Measurements from ENCODE around the gene MFN2. TPM values are rescaled to one million over a fixed set of nuclear protein-coding genes. Genes with fewer than 3 reads are reported as not detected.

Gene MFN2
- total and polyA plus RNA-seq, 2 of the 8 experiments (the other 6 are each of a cell fraction or from before 2014, with no cell fraction given), result 34.0 to 62.5 TPM

GRCh38 chr1:11961230-11961629, 19.0 kb upstream of the MFN2 start:
- Histone ChIP-seq H3K18ac (ENCODE audit: extremely low read depth, low read length) (no peak overlapping the region), H2BK120ac (replicated peaks; ENCODE audit: low read depth, low read length) (no peak overlapping the region), H2BK5ac (ENCODE audit: low read depth, low read length) (no peak overlapping the region), H3K9me3 (ENCODE audit: insufficient read depth in 2 of 2, low read depth in 1 of 2, low read length in 1 of 2) (no peaks in the 10 kb centered on the region), H3K79me1 (ENCODE audit: low read depth, low read length) (no peaks in the 10 kb centered on the region), H3K27me3 (replicated peaks in 1 of 4; ENCODE audit: control insufficient read depth in 3 of 4, extremely low read depth in 1 of 4, insufficient read depth in 3 of 4, low read length in 3 of 4) (no peaks in the 10 kb centered on the region), H3K27ac (ENCODE audit: low read depth, low read length) (no peak overlapping the region), H3K4me2 (ENCODE audit: insufficient read depth in 1 of 2, low read depth in 2 of 2, low read length in 2 of 2) (no peak overlapping the region), H3K23ac (ENCODE audit: insufficient read length) (no peak overlapping the region), H4K20me1 (replicated peaks in 1 of 2; ENCODE audit: control insufficient read depth in 1 of 2, insufficient read depth in 2 of 2, low read length in 2 of 2) (peaks cover 0 to 7% of the 10 kb centered on the region in 2 experiments), H4K8ac (ENCODE audit: extremely low read depth, insufficient read depth, low read length) (no peak overlapping the region), H3K4me1 (replicated peaks in 1 of 4; ENCODE audit: control insufficient read depth in 3 of 4, insufficient read depth in 4 of 4, low read length in 3 of 4) (no peaks in the 10 kb centered on the region), H3K79me2 (ENCODE audit: control insufficient read depth in 1 of 2, insufficient read depth in 2 of 2, low read length in 2 of 2) (no peaks in the 10 kb centered on the region), H3K36me3 (ENCODE audit: control insufficient read depth in 2 of 4, insufficient read depth in 4 of 4, low read length in 3 of 4) (peaks cover 0 to 25% (median 11%) of the 10 kb centered on the region in 4 experiments; a peak in 6 of 8 replicates), H4K5ac (ENCODE audit: insufficient read length, low read depth, low read length) (no peak overlapping the region), H3K4me3 (ENCODE audit: extremely low read depth in 1 of 4, insufficient read depth in 2 of 4, low read depth in 3 of 4, low read length in 4 of 4) (no peak overlapping the region), H2AK5ac (ENCODE audit: low read depth, low read length) (no peak overlapping the region), H3K4ac (replicated peaks; ENCODE audit: insufficient read length, low read depth, low read length) (no peak overlapping the region), H4K91ac (replicated peaks; ENCODE audit: insufficient read length, low read length) (no peak overlapping the region), H2BK15ac (ENCODE audit: low read length) (no peak overlapping the region), H3K23me2 (ENCODE audit: low read depth, low read length) (no peaks in the 10 kb centered on the region), H2BK20ac (ENCODE audit: low read length) (no peak overlapping the region), H2BK12ac (ENCODE audit: low read depth, low read length) (no peak overlapping the region), H3K56ac (replicated peaks; ENCODE audit: insufficient read length, low read depth, low read length) (no peak overlapping the region), H2AFZ (ENCODE audit: low read length) (no peak overlapping the region), H3K9ac (replicated peaks in 1 of 4; ENCODE audit: extremely low read depth in 1 of 4, low read depth in 3 of 4, low read length in 3 of 4) (no peak overlapping the region), H3K14ac (ENCODE audit: insufficient read length) (no peak overlapping the region)
- DNase-seq (ENCODE audit: low read depth in 1 of 2, low spot score in 2 of 2) (no peak), FAIRE-seq (no peak)
- no peak for TF ChIP-seq BRCA1 (IDR thresholded peaks at IDR 0.05; ENCODE audit: low read depth, low read length)
- no peak for TF ChIP-seq RAD21 (IDR thresholded peaks at IDR 0.05 in 1 of 2, conservative IDR thresholded peaks at IDR 0.05 in 1 of 2; ENCODE audit: low read depth in 2 of 2, low read length in 2 of 2)
- no peak for TF ChIP-seq MAFK (IDR thresholded peaks at IDR 0.05; ENCODE audit: low read depth, low read length)
- TF ChIP-seq SIX5 (IDR thresholded peaks at IDR 0.05; ENCODE audit: low read depth, low read length), result no peak
- TF ChIP-seq POLR2AphosphoS5 (IDR thresholded peaks at IDR 0.05; ENCODE audit: low read depth, low read length), result no peak
- TF ChIP-seq BACH1 (IDR thresholded peaks at IDR 0.05; ENCODE audit: low read length), result no peak
- no peak for TF ChIP-seq YY1 (IDR thresholded peaks at IDR 0.05; ENCODE audit: low read depth, low read length)
- no peak for TF ChIP-seq CREB1 (IDR thresholded peaks at IDR 0.05)
- TF ChIP-seq NANOG (IDR thresholded peaks at IDR 0.05; ENCODE audit: insufficient read depth, low read depth, low read length, poor library complexity, severe bottlenecking), result no peak
- no peak for TF ChIP-seq ZNF274 (IDR thresholded peaks at IDR 0.05; ENCODE audit: borderline replicate concordance, extremely low read depth, low read length)
- no peak for TF ChIP-seq EZH2 (IDR thresholded peaks at IDR 0.05; ENCODE audit: low read depth, low read length, severe bottlenecking)
- TF ChIP-seq KDM4A (IDR thresholded peaks at IDR 0.05; ENCODE audit: low read depth, low read length, severe bottlenecking), result no peak
- 91% methylated on average over 4 of the region's 4 CpGs; no CpG with 5 or more reads in 1 of the 2 experiments for WGBS, 2 experiments (ENCODE audit: extremely low coverage in 1 of 2, insufficient coverage in 1 of 2, insufficient read length in 1 of 2, insufficient replicate concordance in 2 of 2, low coverage in 1 of 2, low lambda C conversion rate in 2 of 2, missing lambda C conversion rate in 1 of 2)
- CTCF ChIA-PET (ENCODE audit: partially characterized antibody), result interaction anchor here (0.6 to 1.3 kb wide), 6 partner anchors 51 to 137 kb away, joined by 3 to 4 read pairs (median 3); no protein-coding TSS in a partner anchor
- POLR2A ChIA-PET (ENCODE audit: partially characterized antibody), result interaction anchor here (1.2 to 15.6 kb wide), 3 partner anchors 9 to 50 kb away, joined by 3 to 220 read pairs (median 5); no protein-coding TSS in a partner anchor

Measured in H1 (cell line).